ENCODE measurements around the gene FLOT1. TPM values are rescaled to one million over a fixed set of nuclear protein-coding genes. Genes with fewer than 3 reads are reported as not detected.
A peak's percentile ranks its signal among the peaks of the same experiment; 100 is the strongest.

FLOT1 gene
- total and polyA plus RNA-seq, 2 of the 4 experiments (the other 2 are of a cell fraction), result 96.2 to 162 TPM

GRCh38 chr6:30686009-30686907, 56.2 kb downstream of the FLOT1 start, which contains the start of gene PPP1R18:
Gene PPP1R18 (minus strand): TSS chr6:30686645. CDS start chr6:30686018, 627 bp downstream.
- intact Hi-C loops (cut with micrococcal nuclease), result loop anchor here (1.0 kb wide), 1 partner anchor 36 kb away; no protein-coding TSS in a partner anchor
- in situ Hi-C loops (cut with MboI; ENCODE audit: low sequenced_read_pairs), result no loop called here
- CTCF ChIA-PET, result no interaction called here

More at GRCh38 chr6:30686009-30686907, 56.2 kb downstream of the FLOT1 start, which contains the start of gene PPP1R18:
- Histone ChIP-seq H3K18ac (ENCODE audit: low read depth, low read length) (peak within 1 kb of the TSS; percentile 98), H3K27me3 (ENCODE audit: control insufficient read depth, insufficient read depth, low read length) (no peaks in the 10 kb centered on the region), H3K36me3 (ENCODE audit: control insufficient read depth, insufficient read depth, low read length) (peaks cover 27% of the 10 kb centered on the region), H2AK9ac (replicated peaks; ENCODE audit: low read depth, low read length, poor library complexity) (peak within 1 kb of the TSS; percentile 100), H2BK120ac (ENCODE audit: low read depth, low read length) (peak within 1 kb of the TSS; percentile 86), H2BK20ac (ENCODE audit: low read depth, low read length) (peak within 1 kb of the TSS; percentile 31; the same call in 1 of the 2 replicates), H2AFZ (replicated peaks; ENCODE audit: low read length, poor library complexity) (peak within 1 kb of the TSS; percentile 89), H3K4me2 (ENCODE audit: low read depth, low read length) (peak within 1 kb of the TSS; percentile 87), H3K9me3 (ENCODE audit: control insufficient read depth, insufficient read depth, low read length) (no peaks in the 10 kb centered on the region), H3K56ac (ENCODE audit: extremely low read depth, insufficient read depth, low read length) (peak within 1 kb of the TSS; percentile 99), H3K9ac (ENCODE audit: low read depth, low read length) (peak within 1 kb of the TSS; percentile 100), H2BK15ac (ENCODE audit: low read depth, low read length) (peak within 1 kb of the TSS; percentile 79; the same call in 2 of the 3 replicates), H2AK5ac (ENCODE audit: low read depth, low read length) (peak within 1 kb of the TSS; percentile 100), H3K23ac (ENCODE audit: low read depth, low read length) (peak within 1 kb of the TSS; percentile 99), H4K5ac (ENCODE audit: low read depth, low read length) (peak within 1 kb of the TSS; percentile 91), H4K20me1 (ENCODE audit: insufficient read depth, low read length) (peaks cover 47% of the 10 kb centered on the region), H3K14ac (replicated peaks; ENCODE audit: low read depth, low read length) (peak within 1 kb of the TSS; percentile 98), H2BK5ac (ENCODE audit: low read depth, low read length, poor library complexity, severe bottlenecking) (peak within 1 kb of the TSS; percentile 98), H4K8ac (ENCODE audit: low read depth in 2 of 2, low read length in 2 of 2) (peak within 1 kb of the TSS; percentile 88 to 96), H3K79me1 (ENCODE audit: low read depth in 1 of 2, low read length in 2 of 2) (peaks cover 18 to 40% of the 10 kb centered on the region in 2 experiments; a peak in 3 of 4 replicates), H3K27ac (ENCODE audit: insufficient read depth, low read length) (peak within 1 kb of the TSS; percentile 100), H3K9me1 (ENCODE audit: insufficient read depth, low read length) (peaks cover 13% of the 10 kb centered on the region), H3K4me3 (ENCODE audit: insufficient read depth, low read depth, low read length) (peak within 1 kb of the TSS; percentile 97), H4K91ac (ENCODE audit: insufficient read depth, low read depth, low read length) (peak within 1 kb of the TSS; percentile 99), H3K4ac (ENCODE audit: low read depth, low read length) (peak within 1 kb of the TSS; percentile 100), H3K4me1 (ENCODE audit: control insufficient read depth, insufficient read depth, low read length) (peaks cover 18% of the 10 kb centered on the region)
- peak; percentile 49 for DNase-seq
- peak; percentile 12 for ATAC-seq (ENCODE audit: low read depth)
- dilution Hi-C loops (cut with HindIII; ENCODE audit: low sequenced_read_pairs, unreplicated experiment), result no loop called here
- BruUV-seq (replicated peaks), result TSS peak; percentile 76
- POLR2A ChIA-PET (ENCODE audit: unreplicated experiment), result no interaction called here
- TF ChIP-seq MXI1 (IDR thresholded peaks at IDR 0.05; ENCODE audit: borderline replicate concordance, low read depth, low read length) (0 out of 2 replicates have a peak, but pooled peaks have one; percentile 6), USF2 (IDR thresholded peaks at IDR 0.05; ENCODE audit: low read depth, low read length) (no peak), POLR2A (IDR thresholded peaks at IDR 0.05; ENCODE audit: low read depth, low read length) (0 out of 2 replicates have a peak, but pooled peaks have one; percentile 17), MAFK (IDR thresholded peaks at IDR 0.05; ENCODE audit: low read depth, low read length) (no peak), CTCF (conservative IDR thresholded peaks at IDR 0.05; ENCODE audit: low read depth, low read length) (no peak)
- TF ChIP-seq, protein P1, sequence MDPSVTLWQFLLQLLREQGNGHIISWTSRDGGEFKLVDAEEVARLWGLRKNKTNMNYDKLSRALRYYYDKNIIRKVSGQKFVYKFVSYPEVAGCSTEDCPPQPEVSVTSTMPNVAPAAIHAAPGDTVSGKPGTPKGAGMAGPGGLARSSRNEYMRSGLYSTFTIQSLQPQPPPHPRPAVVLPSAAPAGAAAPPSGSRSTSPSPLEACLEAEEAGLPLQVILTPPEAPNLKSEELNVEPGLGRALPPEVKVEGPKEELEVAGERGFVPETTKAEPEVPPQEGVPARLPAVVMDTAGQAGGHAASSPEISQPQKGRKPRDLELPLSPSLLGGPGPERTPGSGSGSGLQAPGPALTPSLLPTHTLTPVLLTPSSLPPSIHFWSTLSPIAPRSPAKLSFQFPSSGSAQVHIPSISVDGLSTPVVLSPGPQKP (IDR thresholded peaks at IDR 0.05; ENCODE audit: borderline replicate concordance, low read depth, low read length), result no peak
- 2% methylated on average over 6 of the region's 41 CpGs; no CpG with 5 or more reads in 1 of the 2 experiments for WGBS, 2 experiments (ENCODE audit: extremely low coverage in 2 of 2, insufficient read length in 1 of 2)
